ENCODE results near the gene MINAR1.
A peak's percentile ranks its signal among the peaks of the same experiment; 100 is the strongest.

MINAR1 gene

GRCh38 chr15:79433276-79433990 lies 1.3 kb downstream of the MINAR1 start:
- Histone ChIP-seq H3K9ac (ENCODE audit: low read length) (no peak overlapping the region), H3K36me3 (ENCODE audit: control insufficient read depth, low read depth, low read length) (no peaks in the 10 kb centered on the region), H3K27me3 (ENCODE audit: control insufficient read depth, insufficient read depth, low read length) (peaks cover 81% of the 10 kb centered on the region), H3K4me1 (ENCODE audit: control insufficient read depth, low read depth, low read length) (peaks cover 12% of the 10 kb centered on the region), H3K4me3 (ENCODE audit: low read length) (peak overlapping the region; percentile 61), H3K9me3 (ENCODE audit: control insufficient read depth, low read depth, low read length) (no peaks in the 10 kb centered on the region), H3K27ac (ENCODE audit: low read length) (no peak overlapping the region)

GRCh38 chr15:79434361-79434760 lies 2.2 kb downstream of the MINAR1 start:
- peaks cover 72% of the 10 kb centered on the region for H3K27me3 ChIP-seq (ENCODE audit: control insufficient read depth, insufficient read depth, low read length)
- no peak overlapping the region for H3K9ac ChIP-seq (ENCODE audit: low read length)
- no peak overlapping the region for H3K4me3 ChIP-seq (ENCODE audit: low read length)
- no peaks in the 10 kb centered on the region for H3K9me3 ChIP-seq (ENCODE audit: control insufficient read depth, low read depth, low read length)
- peaks cover 12% of the 10 kb centered on the region for H3K4me1 ChIP-seq (ENCODE audit: control insufficient read depth, low read depth, low read length)
- H3K27ac ChIP-seq (ENCODE audit: low read length) = no peak overlapping the region
- H3K36me3 ChIP-seq (ENCODE audit: control insufficient read depth, low read depth, low read length) = no peaks in the 10 kb centered on the region

- peaks cover 14% of the 10 kb centered on the region for H3K4me1 ChIP-seq (ENCODE audit: control insufficient read depth, low read depth, low read length)
- no peak overlapping the region for H3K4me3 ChIP-seq (ENCODE audit: low read length)
- no peak overlapping the region for H3K27ac ChIP-seq (ENCODE audit: low read length)
- no peaks in the 10 kb centered on the region for H3K9me3 ChIP-seq (ENCODE audit: control insufficient read depth, low read depth, low read length)
- H3K36me3 ChIP-seq (ENCODE audit: control insufficient read depth, low read depth, low read length) = no peaks in the 10 kb centered on the region
- H3K27me3 ChIP-seq (ENCODE audit: control insufficient read depth, insufficient read depth, low read length) = peaks cover 54% of the 10 kb centered on the region
- no peak overlapping the region for H3K9ac ChIP-seq (ENCODE audit: low read length)
Observed at GRCh38 chr15:79436037-79436780, 4.1 kb downstream of the MINAR1 start.

- Histone ChIP-seq H3K27me3 (ENCODE audit: control insufficient read depth, insufficient read depth, low read length) (peaks cover 41% of the 10 kb centered on the region), H3K36me3 (ENCODE audit: control insufficient read depth, low read depth, low read length) (no peaks in the 10 kb centered on the region), H3K27ac (ENCODE audit: low read length) (no peak overlapping the region), H3K4me1 (ENCODE audit: control insufficient read depth, low read depth, low read length) (peaks cover 14% of the 10 kb centered on the region), H3K9ac (ENCODE audit: low read length) (no peak overlapping the region), H3K4me3 (ENCODE audit: low read length) (no peak overlapping the region), H3K9me3 (ENCODE audit: control insufficient read depth, low read depth, low read length) (no peaks in the 10 kb centered on the region)
Observed at GRCh38 chr15:79437275-79438000, 5.3 kb downstream of the MINAR1 start.

- no peak overlapping the region for H3K9ac ChIP-seq (ENCODE audit: low read length)
- H3K27ac ChIP-seq (ENCODE audit: low read length) = no peak overlapping the region
- no peaks in the 10 kb centered on the region for H3K36me3 ChIP-seq (ENCODE audit: control insufficient read depth, low read depth, low read length)
- H3K4me3 ChIP-seq (ENCODE audit: low read length) = no peak overlapping the region
- peaks cover 23% of the 10 kb centered on the region for H3K27me3 ChIP-seq (ENCODE audit: control insufficient read depth, insufficient read depth, low read length)
- peaks cover 7% of the 10 kb centered on the region for H3K4me1 ChIP-seq (ENCODE audit: control insufficient read depth, low read depth, low read length)
- H3K9me3 ChIP-seq (ENCODE audit: control insufficient read depth, low read depth, low read length) = no peaks in the 10 kb centered on the region
Observed at GRCh38 chr15:79439236-79439635, 7.1 kb downstream of the MINAR1 start.

- H3K36me3 ChIP-seq (ENCODE audit: control insufficient read depth, low read depth, low read length) = no peaks in the 10 kb centered on the region
- H3K4me1 ChIP-seq (ENCODE audit: control insufficient read depth, low read depth, low read length) = peaks cover 7% of the 10 kb centered on the region
- no peak overlapping the region for H3K9ac ChIP-seq (ENCODE audit: low read length)
- peaks cover 13% of the 10 kb centered on the region for H3K27me3 ChIP-seq (ENCODE audit: control insufficient read depth, insufficient read depth, low read length)
- H3K9me3 ChIP-seq (ENCODE audit: control insufficient read depth, low read depth, low read length) = no peaks in the 10 kb centered on the region
- H3K27ac ChIP-seq (ENCODE audit: low read length) = no peak overlapping the region
- no peak overlapping the region for H3K4me3 ChIP-seq (ENCODE audit: low read length)
Observed at GRCh38 chr15:79440355-79440908, 8.3 kb downstream of the MINAR1 start.

- no peaks in the 10 kb centered on the region for H3K9me3 ChIP-seq (ENCODE audit: control insufficient read depth, low read depth, low read length)
- H3K36me3 ChIP-seq (ENCODE audit: control insufficient read depth, low read depth, low read length) = no peaks in the 10 kb centered on the region
- no peak overlapping the region for H3K27ac ChIP-seq (ENCODE audit: low read length)
- no peak overlapping the region for H3K4me3 ChIP-seq (ENCODE audit: low read length)
- H3K9ac ChIP-seq (ENCODE audit: low read length) = no peak overlapping the region
- peaks cover 7% of the 10 kb centered on the region for H3K4me1 ChIP-seq (ENCODE audit: control insufficient read depth, low read depth, low read length)
- H3K27me3 ChIP-seq (ENCODE audit: control insufficient read depth, insufficient read depth, low read length) = no peaks in the 10 kb centered on the region
Observed at GRCh38 chr15:79442911-79443310, 10.8 kb downstream of the MINAR1 start.

- no peaks in the 10 kb centered on the region for H3K9me3 ChIP-seq (ENCODE audit: control insufficient read depth, low read depth, low read length)
- no peaks in the 10 kb centered on the region for H3K27me3 ChIP-seq (ENCODE audit: control insufficient read depth, insufficient read depth, low read length)
- H3K27ac ChIP-seq (ENCODE audit: low read length) = no peak overlapping the region
- H3K4me1 ChIP-seq (ENCODE audit: control insufficient read depth, low read depth, low read length) = peaks cover 5% of the 10 kb centered on the region
- no peak overlapping the region for H3K4me3 ChIP-seq (ENCODE audit: low read length)
- no peaks in the 10 kb centered on the region for H3K36me3 ChIP-seq (ENCODE audit: control insufficient read depth, low read depth, low read length)
- H3K9ac ChIP-seq (ENCODE audit: low read length) = no peak overlapping the region
Observed at GRCh38 chr15:79447060-79447459, 14.9 kb downstream of the MINAR1 start.

GRCh38 chr15:79450648-79451047 lies 18.5 kb downstream of the MINAR1 start:
- Histone ChIP-seq H3K9ac (ENCODE audit: low read length) (no peak overlapping the region), H3K4me3 (ENCODE audit: low read length) (no peak overlapping the region), H3K27me3 (ENCODE audit: control insufficient read depth, insufficient read depth, low read length) (no peaks in the 10 kb centered on the region), H3K4me1 (ENCODE audit: control insufficient read depth, low read depth, low read length) (peaks cover 5% of the 10 kb centered on the region), H3K9me3 (ENCODE audit: control insufficient read depth, low read depth, low read length) (no peaks in the 10 kb centered on the region), H3K27ac (ENCODE audit: low read length) (no peak overlapping the region), H3K36me3 (ENCODE audit: control insufficient read depth, low read depth, low read length) (no peaks in the 10 kb centered on the region)

- Histone ChIP-seq H3K27me3 (ENCODE audit: control insufficient read depth, insufficient read depth, low read length) (no peaks in the 10 kb centered on the region), H3K36me3 (ENCODE audit: control insufficient read depth, low read depth, low read length) (no peaks in the 10 kb centered on the region), H3K4me1 (ENCODE audit: control insufficient read depth, low read depth, low read length) (peaks cover 5% of the 10 kb centered on the region), H3K9me3 (ENCODE audit: control insufficient read depth, low read depth, low read length) (no peaks in the 10 kb centered on the region), H3K9ac (ENCODE audit: low read length) (no peak overlapping the region), H3K27ac (ENCODE audit: low read length) (no peak overlapping the region), H3K4me3 (ENCODE audit: low read length) (no peak overlapping the region)
Observed at GRCh38 chr15:79451361-79451999, 19.3 kb downstream of the MINAR1 start.

All from iPS-18a (cell line).